H1 (cell line): ENCODE data around the gene MAP3K3. TPM values are rescaled to one million over a fixed set of nuclear protein-coding genes. Genes with fewer than 3 reads are reported as not detected.

Source experiments
- CHD1 ChIP-seq: IDR thresholded peaks from 2 replicates; pipeline ENCODE4 v1.6.1; 2012; ENCODE audit warnings: low read depth, low read length, improper control_type of control experiment
- JUN ChIP-seq: IDR thresholded peaks from 2 replicates; pipeline ENCODE4 v1.6.1; 2011; ENCODE audit warnings: low read depth, mild to moderate bottlenecking, improper control_type of control experiment, low read length
- MAFK ChIP-seq: IDR thresholded peaks from 2 replicates; pipeline ENCODE4 v1.6.1; 2012; ENCODE audit warnings: low read depth, mild to moderate bottlenecking, improper control_type of control experiment, low read length
- POLR2AphosphoS5 ChIP-seq: IDR thresholded peaks from 2 replicates; pipeline ENCODE4 v1.6.1; 2011; ENCODE audit warnings: low read depth, low read length
- SP1 ChIP-seq: IDR thresholded peaks from 2 replicates; pipeline ENCODE4 v1.6.1; 2011; ENCODE audit warnings: low read depth, low read length
- SRF ChIP-seq: IDR thresholded peaks from 2 replicates; pipeline ENCODE4 v1.6.1; 2011; ENCODE audit warnings: mild to moderate bottlenecking, low read depth, low read length, moderate library complexity
- SUZ12 ChIP-seq: fragments of 200-600 bp; sonication (generic); IDR thresholded peaks from 2 replicates; pipeline ENCODE4 v1.6.1; 2012; ENCODE audit warnings: mild to moderate bottlenecking, inconsistent platforms, low read length, moderate library complexity, mixed read lengths
- TAF1 ChIP-seq: IDR thresholded peaks from 2 replicates; pipeline ENCODE4 v1.6.1; 2011; ENCODE audit warnings: mild to moderate bottlenecking, low read depth, low read length
- ZNF274 ChIP-seq: IDR thresholded peaks from 2 replicates; pipeline ENCODE4 v1.7.0; 2012; ENCODE audit warnings: low read length, borderline replicate concordance; ENCODE audit errors: extremely low read depth
- polyA plus RNA-seq, 7 experiments: library from polyadenylated mRNA; depleted of rRNA in 3 of 7; stranded (reverse) in 5 of 7; unstranded in 2 of 7; fragments of >200 nt in 5 of 7; fragments of 200-250 nt in 2 of 7; gene quantifications; 1 replicate in 5 of 7; 2 replicates in 1 of 7; 4 replicates in 1 of 7; pipeline versions ENCODE4 v1.2.1 to v1.2.3, GENCODE V29; 2011 to 2013; ENCODE audit warnings: missing spikeins in 2 of 7, mixed read lengths in 2 of 7
- total RNA-seq: library from RNA; stranded (reverse); fragmentation: NEBNext Ultra II Directional; extraction: Animal tissue kit (Norgen Biotek cat#: 25700); gene quantifications from 2 replicates; pipeline ENCODE4 v1.2.1, GENCODE V29; 2021
- TF ChIP-seq, protein P1 (sequence below): fragments of 300-600 bp; sonication (generic); IDR thresholded peaks from 2 replicates; pipeline ENCODE4 v1.7.1; 2012; ENCODE audit warnings: low read length, moderate library complexity, mild to moderate bottlenecking, inconsistent platforms; ENCODE audit not compliant: insufficient replicate concordance
- TF ChIP-seq, protein P2 (sequence below): IDR thresholded peaks from 2 replicates; pipeline ENCODE4 v1.6.1; 2012; ENCODE audit warnings: inconsistent platforms
- TF ChIP-seq, protein P3 (sequence below): IDR thresholded peaks from 2 replicates; pipeline ENCODE4 v1.6.1; 2012; ENCODE audit warnings: inconsistent platforms

Gene MAP3K3
- total and polyA plus RNA-seq, 2 of the 8 experiments (the other 6 are each of a cell fraction or from before 2014, with no cell fraction given): 10.3 to 21.0 TPM

DNA sequence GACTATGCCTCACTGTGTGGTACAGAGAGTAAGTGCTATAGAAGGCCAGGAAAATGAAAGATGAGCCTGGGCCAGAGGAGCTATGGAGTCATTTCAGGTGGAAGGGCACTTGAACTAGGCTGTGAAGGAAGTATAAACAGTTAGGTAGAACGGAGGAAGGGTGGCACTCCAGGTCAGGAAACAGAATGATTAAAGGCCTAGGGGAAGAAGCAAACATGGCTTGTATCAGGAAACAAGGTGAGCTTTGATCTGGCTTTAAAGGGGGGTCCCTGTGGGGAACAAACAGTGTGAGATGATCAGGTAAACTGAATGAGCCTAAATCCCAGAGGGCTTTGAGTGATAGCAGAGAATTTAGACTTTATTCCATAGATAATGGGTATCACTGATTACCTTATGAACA is 16.9 kb downstream of the MAP3K3 start (continued):
- TF ChIP-seq, protein P1, sequence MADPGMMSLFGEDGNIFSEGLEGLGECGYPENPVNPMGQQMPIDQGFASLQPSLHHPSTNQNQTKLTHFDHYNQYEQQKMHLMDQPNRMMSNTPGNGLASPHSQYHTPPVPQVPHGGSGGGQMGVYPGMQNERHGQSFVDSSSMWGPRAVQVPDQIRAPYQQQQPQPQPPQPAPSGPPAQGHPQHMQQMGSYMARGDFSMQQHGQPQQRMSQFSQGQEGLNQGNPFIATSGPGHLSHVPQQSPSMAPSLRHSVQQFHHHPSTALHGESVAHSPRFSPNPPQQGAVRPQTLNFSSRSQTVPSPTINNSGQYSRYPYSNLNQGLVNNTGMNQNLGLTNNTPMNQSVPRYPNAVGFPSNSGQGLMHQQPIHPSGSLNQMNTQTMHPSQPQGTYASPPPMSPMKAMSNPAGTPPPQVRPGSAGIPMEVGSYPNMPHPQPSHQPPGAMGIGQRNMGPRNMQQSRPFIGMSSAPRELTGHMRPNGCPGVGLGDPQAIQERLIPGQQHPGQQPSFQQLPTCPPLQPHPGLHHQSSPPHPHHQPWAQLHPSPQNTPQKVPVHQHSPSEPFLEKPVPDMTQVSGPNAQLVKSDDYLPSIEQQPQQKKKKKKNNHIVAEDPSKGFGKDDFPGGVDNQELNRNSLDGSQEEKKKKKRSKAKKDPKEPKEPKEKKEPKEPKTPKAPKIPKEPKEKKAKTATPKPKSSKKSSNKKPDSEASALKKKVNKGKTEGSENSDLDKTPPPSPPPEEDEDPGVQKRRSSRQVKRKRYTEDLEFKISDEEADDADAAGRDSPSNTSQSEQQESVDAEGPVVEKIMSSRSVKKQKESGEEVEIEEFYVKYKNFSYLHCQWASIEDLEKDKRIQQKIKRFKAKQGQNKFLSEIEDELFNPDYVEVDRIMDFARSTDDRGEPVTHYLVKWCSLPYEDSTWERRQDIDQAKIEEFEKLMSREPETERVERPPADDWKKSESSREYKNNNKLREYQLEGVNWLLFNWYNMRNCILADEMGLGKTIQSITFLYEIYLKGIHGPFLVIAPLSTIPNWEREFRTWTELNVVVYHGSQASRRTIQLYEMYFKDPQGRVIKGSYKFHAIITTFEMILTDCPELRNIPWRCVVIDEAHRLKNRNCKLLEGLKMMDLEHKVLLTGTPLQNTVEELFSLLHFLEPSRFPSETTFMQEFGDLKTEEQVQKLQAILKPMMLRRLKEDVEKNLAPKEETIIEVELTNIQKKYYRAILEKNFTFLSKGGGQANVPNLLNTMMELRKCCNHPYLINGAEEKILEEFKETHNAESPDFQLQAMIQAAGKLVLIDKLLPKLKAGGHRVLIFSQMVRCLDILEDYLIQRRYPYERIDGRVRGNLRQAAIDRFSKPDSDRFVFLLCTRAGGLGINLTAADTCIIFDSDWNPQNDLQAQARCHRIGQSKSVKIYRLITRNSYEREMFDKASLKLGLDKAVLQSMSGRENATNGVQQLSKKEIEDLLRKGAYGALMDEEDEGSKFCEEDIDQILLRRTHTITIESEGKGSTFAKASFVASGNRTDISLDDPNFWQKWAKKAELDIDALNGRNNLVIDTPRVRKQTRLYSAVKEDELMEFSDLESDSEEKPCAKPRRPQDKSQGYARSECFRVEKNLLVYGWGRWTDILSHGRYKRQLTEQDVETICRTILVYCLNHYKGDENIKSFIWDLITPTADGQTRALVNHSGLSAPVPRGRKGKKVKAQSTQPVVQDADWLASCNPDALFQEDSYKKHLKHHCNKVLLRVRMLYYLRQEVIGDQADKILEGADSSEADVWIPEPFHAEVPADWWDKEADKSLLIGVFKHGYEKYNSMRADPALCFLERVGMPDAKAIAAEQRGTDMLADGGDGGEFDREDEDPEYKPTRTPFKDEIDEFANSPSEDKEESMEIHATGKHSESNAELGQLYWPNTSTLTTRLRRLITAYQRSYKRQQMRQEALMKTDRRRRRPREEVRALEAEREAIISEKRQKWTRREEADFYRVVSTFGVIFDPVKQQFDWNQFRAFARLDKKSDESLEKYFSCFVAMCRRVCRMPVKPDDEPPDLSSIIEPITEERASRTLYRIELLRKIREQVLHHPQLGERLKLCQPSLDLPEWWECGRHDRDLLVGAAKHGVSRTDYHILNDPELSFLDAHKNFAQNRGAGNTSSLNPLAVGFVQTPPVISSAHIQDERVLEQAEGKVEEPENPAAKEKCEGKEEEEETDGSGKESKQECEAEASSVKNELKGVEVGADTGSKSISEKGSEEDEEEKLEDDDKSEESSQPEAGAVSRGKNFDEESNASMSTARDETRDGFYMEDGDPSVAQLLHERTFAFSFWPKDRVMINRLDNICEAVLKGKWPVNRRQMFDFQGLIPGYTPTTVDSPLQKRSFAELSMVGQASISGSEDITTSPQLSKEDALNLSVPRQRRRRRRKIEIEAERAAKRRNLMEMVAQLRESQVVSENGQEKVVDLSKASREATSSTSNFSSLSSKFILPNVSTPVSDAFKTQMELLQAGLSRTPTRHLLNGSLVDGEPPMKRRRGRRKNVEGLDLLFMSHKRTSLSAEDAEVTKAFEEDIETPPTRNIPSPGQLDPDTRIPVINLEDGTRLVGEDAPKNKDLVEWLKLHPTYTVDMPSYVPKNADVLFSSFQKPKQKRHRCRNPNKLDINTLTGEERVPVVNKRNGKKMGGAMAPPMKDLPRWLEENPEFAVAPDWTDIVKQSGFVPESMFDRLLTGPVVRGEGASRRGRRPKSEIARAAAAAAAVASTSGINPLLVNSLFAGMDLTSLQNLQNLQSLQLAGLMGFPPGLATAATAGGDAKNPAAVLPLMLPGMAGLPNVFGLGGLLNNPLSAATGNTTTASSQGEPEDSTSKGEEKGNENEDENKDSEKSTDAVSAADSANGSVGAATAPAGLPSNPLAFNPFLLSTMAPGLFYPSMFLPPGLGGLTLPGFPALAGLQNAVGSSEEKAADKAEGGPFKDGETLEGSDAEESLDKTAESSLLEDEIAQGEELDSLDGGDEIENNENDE: no peak
- TF ChIP-seq, protein P2, sequence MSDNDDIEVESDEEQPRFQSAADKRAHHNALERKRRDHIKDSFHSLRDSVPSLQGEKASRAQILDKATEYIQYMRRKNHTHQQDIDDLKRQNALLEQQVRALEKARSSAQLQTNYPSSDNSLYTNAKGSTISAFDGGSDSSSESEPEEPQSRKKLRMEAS: no peak
- TF ChIP-seq SUZ12 (no peak), SRF (no peak), MAFK (no peak), JUN (no peak), ZNF274 (no peak), TAF1 (no peak), CHD1 (no peak), SP1 (no peak), POLR2AphosphoS5 (no peak)
- TF ChIP-seq, protein P3, sequence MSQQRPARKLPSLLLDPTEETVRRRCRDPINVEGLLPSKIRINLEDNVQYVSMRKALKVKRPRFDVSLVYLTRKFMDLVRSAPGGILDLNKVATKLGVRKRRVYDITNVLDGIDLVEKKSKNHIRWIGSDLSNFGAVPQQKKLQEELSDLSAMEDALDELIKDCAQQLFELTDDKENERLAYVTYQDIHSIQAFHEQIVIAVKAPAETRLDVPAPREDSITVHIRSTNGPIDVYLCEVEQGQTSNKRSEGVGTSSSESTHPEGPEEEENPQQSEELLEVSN: no peak
